RWPE1 (cell line): ENCODE data around the gene CCN5.
"Not testable (repeated sequence)": the region's sequence is repeated elsewhere in the genome, so short reads cannot be mapped to it uniquely, and the experiment has no call there.

ENCODE experiments used
- CTCF ChIA-PET: fragments of 350-600 bp; sonication (Branson Sonifier 250); formaldehyde crosslinking; extraction: SDS; loops from one replicate; lab custom pipeline; 2021; lab: Yijun Ruan, JAX
- POLR2A ChIA-PET: fragments of 400-600 bp; formaldehyde crosslinking; extraction: SDS; loops from one replicate; lab custom pipeline; 2020; ENCODE audit warnings: antibody characterized with exemption; ENCODE audit not compliant: low non-redundant PET; lab: Yijun Ruan, JAX
- DNase-seq: peaks from one replicate; pipeline ENCODE4 v3.0.0; 2012; ENCODE audit warnings: low spot score
- H3K27ac ChIP-seq: fragments of 450-650 bp; 2 replicates; pipeline ENCODE4 v1.5.1; 2017
- TF ChIP-seq, protein P1 (sequence below): fragments of 450-650 bp; conservative IDR thresholded peaks from 2 replicates; pipeline ENCODE4 v1.5.1; 2017; ENCODE audit warnings: low read depth, mild to moderate bottlenecking

The CCN5 gene, protein sequence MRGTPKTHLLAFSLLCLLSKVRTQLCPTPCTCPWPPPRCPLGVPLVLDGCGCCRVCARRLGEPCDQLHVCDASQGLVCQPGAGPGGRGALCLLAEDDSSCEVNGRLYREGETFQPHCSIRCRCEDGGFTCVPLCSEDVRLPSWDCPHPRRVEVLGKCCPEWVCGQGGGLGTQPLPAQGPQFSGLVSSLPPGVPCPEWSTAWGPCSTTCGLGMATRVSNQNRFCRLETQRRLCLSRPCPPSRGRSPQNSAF

DNA sequence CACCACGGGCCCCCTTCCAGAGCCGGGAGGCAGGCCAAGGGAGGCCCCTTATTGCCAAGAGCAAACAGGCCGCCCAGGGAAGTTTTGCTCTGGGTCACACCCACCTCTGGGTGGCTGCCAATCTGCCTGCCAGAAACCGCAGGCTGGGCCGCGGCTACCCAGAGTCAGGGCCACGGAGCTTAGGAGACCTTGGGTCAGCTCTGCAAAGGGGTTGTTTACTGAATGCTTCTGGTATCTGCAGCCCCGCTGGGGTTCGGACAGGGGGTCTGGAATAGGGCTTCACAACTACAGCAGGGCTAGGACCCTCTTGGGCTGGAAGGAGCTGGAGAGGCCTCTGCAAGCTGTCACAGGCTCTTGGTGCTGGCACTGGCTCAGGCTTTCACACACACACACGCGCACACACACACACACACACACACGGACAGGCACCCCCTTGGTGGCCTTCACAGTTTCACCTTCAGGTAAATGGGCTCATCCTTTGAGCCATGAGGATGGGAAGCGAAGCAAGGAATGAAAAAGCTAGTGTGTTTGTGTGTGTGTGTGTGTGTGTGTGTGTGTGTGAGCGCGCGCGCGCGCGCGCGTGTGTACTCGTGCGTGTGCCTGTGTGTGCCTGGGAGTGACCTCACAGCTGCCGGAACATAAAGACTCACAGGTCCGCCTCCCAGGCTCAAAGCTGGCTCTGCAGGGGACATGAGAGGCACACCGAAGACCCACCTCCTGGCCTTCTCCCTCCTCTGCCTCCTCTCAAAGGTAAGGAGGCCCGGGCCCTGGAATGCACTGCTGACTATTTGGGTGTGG, at the start of gene CCN5:
Gene CCN5 (plus strand): TSS at position 669 of the 798 bp plus-strand sequence. CDS start 22 bp downstream, at position 691.
- DNase-seq: peak; percentile 95
- POLR2A ChIA-PET: interaction anchor here (0.6 kb wide), 2 partner anchors 135 to 1170 kb away, joined by 3 to 4 read pairs; no protein-coding TSS in a partner anchor
- TF ChIP-seq, protein P1, sequence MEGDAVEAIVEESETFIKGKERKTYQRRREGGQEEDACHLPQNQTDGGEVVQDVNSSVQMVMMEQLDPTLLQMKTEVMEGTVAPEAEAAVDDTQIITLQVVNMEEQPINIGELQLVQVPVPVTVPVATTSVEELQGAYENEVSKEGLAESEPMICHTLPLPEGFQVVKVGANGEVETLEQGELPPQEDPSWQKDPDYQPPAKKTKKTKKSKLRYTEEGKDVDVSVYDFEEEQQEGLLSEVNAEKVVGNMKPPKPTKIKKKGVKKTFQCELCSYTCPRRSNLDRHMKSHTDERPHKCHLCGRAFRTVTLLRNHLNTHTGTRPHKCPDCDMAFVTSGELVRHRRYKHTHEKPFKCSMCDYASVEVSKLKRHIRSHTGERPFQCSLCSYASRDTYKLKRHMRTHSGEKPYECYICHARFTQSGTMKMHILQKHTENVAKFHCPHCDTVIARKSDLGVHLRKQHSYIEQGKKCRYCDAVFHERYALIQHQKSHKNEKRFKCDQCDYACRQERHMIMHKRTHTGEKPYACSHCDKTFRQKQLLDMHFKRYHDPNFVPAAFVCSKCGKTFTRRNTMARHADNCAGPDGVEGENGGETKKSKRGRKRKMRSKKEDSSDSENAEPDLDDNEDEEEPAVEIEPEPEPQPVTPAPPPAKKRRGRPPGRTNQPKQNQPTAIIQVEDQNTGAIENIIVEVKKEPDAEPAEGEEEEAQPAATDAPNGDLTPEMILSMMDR: no peak
- CTCF ChIA-PET: interaction anchor here (0.5 to 1.1 kb wide), 3 partner anchors 18 to 171 kb away, joined by 3 to 4 read pairs (median 4); partner anchors contain the start of gene YWHAB
- peak within 1 kb of the TSS; percentile 78 for H3K27ac ChIP-seq

DNA sequence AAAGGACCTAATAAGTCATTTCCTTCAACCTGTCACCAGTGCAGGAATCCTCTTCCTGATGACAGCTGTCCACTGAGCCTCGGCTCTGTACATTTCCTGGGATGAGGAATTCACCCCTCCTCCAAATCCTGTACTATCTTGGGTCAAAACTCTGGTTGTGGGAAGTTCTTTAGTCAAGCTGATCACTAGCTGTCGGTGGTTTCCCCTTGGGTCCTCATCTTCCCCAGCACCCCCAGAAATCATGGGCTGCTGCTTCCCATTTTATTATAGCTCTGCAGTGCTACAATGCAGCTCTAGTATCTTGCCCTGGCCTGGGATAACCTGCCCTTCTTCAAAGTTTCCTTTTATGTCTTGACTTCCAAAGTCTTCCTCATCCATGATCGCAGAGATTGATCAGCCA, 49.1 kb upstream of the CCN5 start:
- ChIA-PET POLR2A (no interaction called here), CTCF (interaction anchor here (1.1 kb wide), 1 partner anchor 17 kb away, joined by 4 read pairs; no protein-coding TSS in a partner anchor)
- TF ChIP-seq, protein P1: no peak
- no peak overlapping the region for H3K27ac ChIP-seq
- DNase-seq: no peak

DNA sequence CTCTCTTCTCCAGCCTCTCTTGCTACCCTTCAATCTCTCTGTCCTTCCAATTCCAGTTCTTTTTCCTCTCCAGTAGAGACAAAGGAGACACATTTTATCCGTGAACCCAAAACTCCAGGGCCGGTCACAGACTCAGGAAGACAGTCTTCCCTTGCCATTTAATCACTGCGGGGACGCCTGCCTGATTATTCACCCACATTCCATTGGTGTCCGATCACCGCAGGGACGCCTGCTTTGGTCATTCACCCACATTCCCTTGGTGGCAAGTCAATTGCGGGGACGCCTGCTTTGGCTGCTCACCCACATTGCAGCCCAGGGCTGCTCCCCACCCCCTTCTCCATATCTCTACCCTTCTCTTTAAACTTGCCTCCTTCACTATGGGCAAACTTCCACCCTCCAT, 44.3 kb upstream of the CCN5 start:
- DNase-seq, CTCF ChIA-PET, H3K27ac ChIP-seq, POLR2A ChIA-PET: not testable (repeated sequence)

DNA sequence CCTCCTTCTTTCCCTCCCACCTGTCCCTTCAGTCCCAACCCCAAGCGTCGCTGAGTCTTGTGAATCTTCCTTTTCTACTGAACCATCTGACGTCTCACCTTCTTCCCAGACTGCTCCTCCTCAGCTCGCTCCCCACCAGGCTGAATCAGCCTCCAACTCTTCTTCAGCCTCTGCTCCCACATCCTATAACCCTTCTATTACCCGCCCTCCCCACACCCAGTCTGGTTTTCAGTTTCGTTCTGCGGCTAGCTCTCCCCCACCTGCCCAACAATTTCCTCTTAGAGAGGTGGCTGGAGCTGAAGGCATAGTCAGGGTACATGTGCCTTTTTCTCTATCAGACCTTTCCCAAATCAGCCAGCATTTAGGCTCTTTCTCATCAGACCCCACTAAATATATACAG, 43.6 kb upstream of the CCN5 start:
- DNase-seq, H3K27ac ChIP-seq, POLR2A ChIA-PET: not testable (repeated sequence)
- CTCF ChIA-PET: interaction anchor here (0.7 kb wide), 1 partner anchor 8 kb away, joined by 6 read pairs; no protein-coding TSS in a partner anchor

DNA sequence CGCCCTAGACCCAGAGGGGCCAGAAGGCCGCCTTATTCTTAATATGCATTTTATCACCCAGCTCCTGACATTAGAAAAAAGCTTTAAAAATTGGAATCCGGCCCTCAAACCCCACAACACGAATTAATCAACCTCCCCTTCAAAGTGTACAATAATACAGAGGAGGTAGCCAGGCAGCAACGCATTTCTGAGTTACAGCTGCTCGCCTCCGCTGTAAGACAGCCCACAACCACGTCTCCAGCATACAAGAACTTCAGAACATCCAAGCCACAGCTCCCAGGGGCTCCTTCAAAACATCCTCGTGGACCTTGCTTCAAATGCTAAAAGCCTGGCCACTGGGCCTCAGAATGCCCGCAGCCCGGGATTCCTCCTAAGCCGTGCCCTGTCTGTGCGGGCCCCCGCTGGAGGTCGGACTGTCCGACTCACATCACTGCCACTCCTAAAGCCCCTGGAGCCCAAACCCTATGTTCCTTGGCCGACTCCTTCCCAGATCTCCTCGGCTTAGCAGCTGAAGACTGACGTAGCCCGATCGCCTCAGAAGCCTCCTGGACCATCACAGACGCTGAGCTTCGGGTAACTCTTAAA, 42.8 kb upstream of the CCN5 start:
- DNase-seq, POLR2A ChIA-PET, H3K27ac ChIP-seq: not testable (repeated sequence)
- CTCF ChIA-PET: interaction anchor here (0.6 to 0.7 kb wide), 2 partner anchors 9 to 155 kb away, joined by 3 to 6 read pairs; no protein-coding TSS in a partner anchor

DNA sequence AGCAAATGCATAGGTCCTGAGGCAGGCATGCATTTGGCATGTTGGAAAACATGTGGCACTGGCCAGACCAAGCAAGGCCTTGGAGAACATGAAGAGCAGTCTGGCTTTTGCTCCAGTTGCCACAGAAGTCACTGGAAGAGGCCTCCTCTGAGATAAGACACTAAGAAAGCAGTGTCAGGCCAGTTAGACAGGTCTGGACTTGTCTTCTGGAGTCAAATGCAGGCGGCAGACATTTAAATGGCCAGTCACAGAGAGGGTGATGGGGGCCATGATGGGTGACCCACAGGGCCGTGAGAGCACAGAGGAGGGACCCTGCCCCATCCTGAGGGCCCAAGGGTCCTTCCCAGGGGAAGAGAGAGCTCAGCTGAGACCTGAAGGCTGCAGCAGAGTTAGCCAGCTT, 36.9 kb upstream of the CCN5 start:
- ChIA-PET POLR2A (no interaction called here), CTCF (interaction anchor here (0.7 to 1.0 kb wide), 4 partner anchors 57 to 488 kb away, joined by 3 to 4 read pairs (median 3); no protein-coding TSS in a partner anchor)
- H3K27ac ChIP-seq: peak overlapping the region; percentile 38
- TF ChIP-seq, protein P1: no peak
- DNase-seq: peak; percentile 62

DNA sequence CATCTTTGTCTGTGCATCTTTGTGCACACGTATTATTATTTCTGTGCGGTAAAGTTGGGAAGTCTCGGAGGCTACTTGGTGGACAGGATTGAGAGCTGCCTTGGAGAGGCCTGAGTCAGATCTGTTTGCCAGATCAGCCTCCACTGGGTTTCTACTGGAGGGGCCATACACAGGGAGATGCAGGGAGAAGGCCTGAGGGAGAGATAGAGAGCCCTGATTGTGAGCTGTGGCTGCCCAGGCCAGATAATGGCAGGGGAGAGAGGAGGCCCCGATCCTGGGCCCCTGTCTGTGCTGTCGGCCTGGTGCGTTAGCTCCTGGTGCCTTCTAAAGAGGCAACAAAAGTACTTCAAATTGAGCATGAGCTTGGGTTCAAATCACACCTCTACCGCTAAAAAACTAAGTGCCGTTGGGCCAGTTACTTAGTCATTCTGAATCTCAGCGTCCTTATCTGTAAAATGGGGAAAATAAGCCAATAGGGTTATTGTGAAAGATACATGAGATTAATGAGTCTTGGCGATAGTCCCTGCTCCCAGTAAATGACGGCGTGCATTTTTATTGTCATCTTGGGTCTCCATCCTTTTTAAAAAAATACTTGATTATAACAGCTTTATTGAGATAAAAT, 36.1 kb upstream of the CCN5 start:
- H3K27ac ChIP-seq: peak overlapping the region; percentile 38; the same call in 1 of the 2 replicates
- POLR2A ChIA-PET: no interaction called here
- no peak for DNase-seq
- TF ChIP-seq, protein P1: no peak
- CTCF ChIA-PET: interaction anchor here (0.6 to 1.0 kb wide), 5 partner anchors 54 to 489 kb away, joined by 3 to 6 read pairs (median 4); no protein-coding TSS in a partner anchor
